MM.1S (cell line): Measurements from ENCODE around the gene CNTROB.

ENCODE experiments used
- DNase-seq: peaks from one replicate; pipeline ENCODE4 v3.0.0-alpha.2; 2015
- H2AFZ ChIP-seq: fragments of 300-600 bp; sonication (generic); 2 replicates; pipeline ENCODE4 v1.6.0; 2016; ENCODE audit warnings: antibody characterized with exemption, low read length
- H3F3A ChIP-seq: fragments of 300-600 bp; sonication (generic); 2 replicates; pipeline ENCODE4 v1.6.1; 2016; ENCODE audit warnings: mild to moderate bottlenecking, antibody characterized with exemption, low read length, moderate library complexity, mixed read lengths; ENCODE audit not compliant: insufficient read depth
- H3K27ac ChIP-seq: fragments of 300-600 bp; sonication (generic); 2 replicates; pipeline ENCODE4 v1.5.1; 2016; ENCODE audit warnings: mild to moderate bottlenecking, low read length
- H3K27me3 ChIP-seq: fragments of 300-600 bp; sonication (generic); replicated peaks from 2 replicates; pipeline ENCODE4 v1.6.0; 2016; ENCODE audit warnings: low read length; ENCODE audit not compliant: insufficient read depth
- H3K36me3 ChIP-seq: fragments of 300-600 bp; sonication (generic); replicated peaks from 2 replicates; pipeline ENCODE4 v1.6.1; 2016; ENCODE audit warnings: mild to moderate bottlenecking, low read length, mixed read lengths; ENCODE audit not compliant: insufficient read depth
- H3K4me1 ChIP-seq: fragments of 300-600 bp; sonication (generic); 2 replicates; pipeline ENCODE4 v1.6.1; 2016; ENCODE audit warnings: low read length, mixed read lengths
- H3K4me2 ChIP-seq: fragments of 300-600 bp; sonication (generic); 2 replicates; pipeline ENCODE4 v1.6.0; 2016; ENCODE audit warnings: low read depth, low read length
- H3K4me3 ChIP-seq: fragments of 300-600 bp; sonication (generic); 2 replicates; pipeline ENCODE4 v1.5.1; 2016; ENCODE audit warnings: low read length, mixed read lengths
- H3K79me2 ChIP-seq: fragments of 300-600 bp; sonication (generic); 2 replicates; pipeline ENCODE4 v1.6.1; 2016; ENCODE audit warnings: mixed run types, low read length, mixed read lengths
- H3K9ac ChIP-seq: fragments of 300-600 bp; sonication (generic); 2 replicates; pipeline ENCODE4 v1.6.1; 2016; ENCODE audit warnings: low read length, mixed read lengths
- H3K9me2 ChIP-seq: fragments of 300-600 bp; sonication (generic); replicated peaks from 2 replicates; pipeline ENCODE4 v1.6.1; 2016; ENCODE audit warnings: mild to moderate bottlenecking, low read length, mixed read lengths; ENCODE audit not compliant: insufficient read depth
- H3K9me3 ChIP-seq: fragments of 300-600 bp; sonication (generic); replicated peaks from 2 replicates; pipeline ENCODE4 v1.6.1; 2016; ENCODE audit warnings: mild to moderate bottlenecking, low read length, mixed read lengths; ENCODE audit not compliant: insufficient read depth
- H4K20me1 ChIP-seq: fragments of 300-600 bp; sonication (generic); 2 replicates; pipeline ENCODE4 v1.6.1; 2016; ENCODE audit warnings: mild to moderate bottlenecking, low read length, moderate library complexity, mixed read lengths; ENCODE audit not compliant: insufficient read depth
- EZH2 ChIP-seq: fragments of 300-600 bp; sonication (generic); optimal IDR thresholded peaks from 2 replicates; pipeline ENCODE3; 2017; ENCODE audit warnings: low read depth, mild to moderate bottlenecking, antibody characterized with exemption, low read length, mixed read lengths
- EZH2phosphoT487 ChIP-seq: fragments of 300-600 bp; sonication (generic); IDR thresholded peaks from 2 replicates; pipeline ENCODE4 v1.6.1; 2018; ENCODE audit warnings: antibody characterized with exemption, low read length
- TF ChIP-seq, protein P1 (sequence below): fragments of 300-600 bp; sonication (generic); IDR thresholded peaks from 2 replicates; pipeline ENCODE4 v1.5.1; 2016; ENCODE audit warnings: antibody characterized with exemption, low read length, mixed read lengths

The CNTROB gene

DNA sequence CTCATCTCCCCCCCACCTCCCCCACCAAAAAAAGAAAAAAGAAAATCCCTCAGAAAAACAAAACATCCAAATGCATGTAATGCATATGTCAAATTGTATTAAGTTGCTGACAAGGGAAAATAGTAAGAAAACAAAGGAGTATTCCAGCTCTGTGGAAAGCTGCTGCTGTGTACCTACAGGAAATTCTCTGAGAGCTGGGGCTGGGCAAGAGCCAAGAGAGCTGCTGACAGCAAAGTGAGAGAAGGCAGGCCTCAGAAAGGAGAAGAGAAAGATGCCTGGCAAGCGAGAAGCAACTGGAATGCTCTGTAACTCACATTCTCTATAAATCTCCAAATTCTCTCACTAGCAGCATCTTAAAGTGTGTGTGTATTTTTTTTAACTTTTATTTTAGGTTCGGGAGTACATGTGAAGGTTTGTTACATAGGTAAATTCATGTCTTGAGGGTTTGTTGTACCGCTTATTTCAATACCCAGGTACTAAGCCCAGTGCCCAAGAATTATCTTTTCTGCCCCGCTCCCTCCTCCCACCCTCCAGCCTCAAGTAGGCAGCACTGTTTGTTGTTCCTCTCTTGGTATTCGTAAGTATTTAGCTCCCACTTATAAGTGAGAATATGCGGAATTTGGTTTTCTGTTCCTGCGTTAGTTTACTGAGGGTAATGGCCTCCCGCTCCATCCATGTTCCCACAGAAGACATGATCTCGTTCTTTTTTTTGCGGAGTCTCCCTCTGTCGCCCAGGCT lies 24.4 kb downstream of the CNTROB start:
- no peaks in the 10 kb centered on the region for H3K36me3 ChIP-seq
- H3F3A ChIP-seq = no peaks in the 10 kb centered on the region
- no peaks in the 10 kb centered on the region for H3K9me2 ChIP-seq
- no peak overlapping the region for H3K27ac ChIP-seq
- TF ChIP-seq, protein P1, sequence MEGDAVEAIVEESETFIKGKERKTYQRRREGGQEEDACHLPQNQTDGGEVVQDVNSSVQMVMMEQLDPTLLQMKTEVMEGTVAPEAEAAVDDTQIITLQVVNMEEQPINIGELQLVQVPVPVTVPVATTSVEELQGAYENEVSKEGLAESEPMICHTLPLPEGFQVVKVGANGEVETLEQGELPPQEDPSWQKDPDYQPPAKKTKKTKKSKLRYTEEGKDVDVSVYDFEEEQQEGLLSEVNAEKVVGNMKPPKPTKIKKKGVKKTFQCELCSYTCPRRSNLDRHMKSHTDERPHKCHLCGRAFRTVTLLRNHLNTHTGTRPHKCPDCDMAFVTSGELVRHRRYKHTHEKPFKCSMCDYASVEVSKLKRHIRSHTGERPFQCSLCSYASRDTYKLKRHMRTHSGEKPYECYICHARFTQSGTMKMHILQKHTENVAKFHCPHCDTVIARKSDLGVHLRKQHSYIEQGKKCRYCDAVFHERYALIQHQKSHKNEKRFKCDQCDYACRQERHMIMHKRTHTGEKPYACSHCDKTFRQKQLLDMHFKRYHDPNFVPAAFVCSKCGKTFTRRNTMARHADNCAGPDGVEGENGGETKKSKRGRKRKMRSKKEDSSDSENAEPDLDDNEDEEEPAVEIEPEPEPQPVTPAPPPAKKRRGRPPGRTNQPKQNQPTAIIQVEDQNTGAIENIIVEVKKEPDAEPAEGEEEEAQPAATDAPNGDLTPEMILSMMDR = no peak
- no peak for TF ChIP-seq EZH2phosphoT487
- TF ChIP-seq EZH2 = no peak
- no peaks in the 10 kb centered on the region for H3K9me3 ChIP-seq
- no peak overlapping the region for H3K9ac ChIP-seq
- H3K4me1 ChIP-seq = peaks cover 5% of the 10 kb centered on the region
- H3K79me2 ChIP-seq = no peaks in the 10 kb centered on the region
- H3K4me3 ChIP-seq = no peak overlapping the region
- H3K4me2 ChIP-seq = no peak overlapping the region
- no peaks in the 10 kb centered on the region for H4K20me1 ChIP-seq
- no peaks in the 10 kb centered on the region; the same call in 1 of the 2 replicates for H3K27me3 ChIP-seq
- DNase-seq = no peak
- no peak overlapping the region for H2AFZ ChIP-seq

DNA sequence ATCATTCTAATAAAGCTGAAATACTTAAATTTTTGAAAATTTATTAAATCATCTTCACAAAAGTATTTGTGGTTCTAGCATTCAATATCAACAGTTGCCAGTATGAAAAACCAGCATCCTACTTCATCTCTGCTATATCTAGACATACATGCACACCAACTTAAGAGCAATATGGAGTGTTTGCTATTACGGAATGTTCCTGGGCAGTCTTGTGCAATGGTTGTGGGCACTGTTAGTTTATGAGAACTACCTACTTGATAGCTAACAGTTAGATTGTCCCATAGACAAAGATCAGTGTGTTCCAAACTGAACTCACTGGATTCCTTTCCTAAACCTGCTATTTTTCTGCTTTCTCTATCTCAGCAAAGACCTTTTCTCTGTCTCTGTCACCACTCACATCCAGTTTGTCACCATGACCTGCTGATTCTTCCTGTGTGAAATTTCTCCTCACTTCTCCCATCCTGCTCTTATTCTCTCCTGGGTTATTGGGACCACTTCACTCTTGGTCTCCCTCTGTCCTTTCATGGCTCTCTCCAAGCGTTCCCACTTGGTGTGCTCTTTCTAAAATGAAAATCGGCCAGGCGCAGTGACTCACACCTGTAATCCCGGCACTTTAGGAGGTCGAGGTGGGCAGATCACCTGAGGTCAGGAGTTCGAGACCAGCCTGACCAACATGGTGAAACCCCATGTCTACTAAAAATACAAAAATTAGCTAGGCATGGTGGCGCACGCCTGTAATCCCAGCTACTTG lies 27.7 kb downstream of the CNTROB start:
- Histone ChIP-seq H2AFZ (no peak overlapping the region), H3F3A (no peaks in the 10 kb centered on the region), H4K20me1 (no peaks in the 10 kb centered on the region), H3K9ac (no peak overlapping the region), H3K79me2 (no peaks in the 10 kb centered on the region), H3K27me3 (no peaks in the 10 kb centered on the region; the same call in 1 of the 2 replicates), H3K4me3 (no peak overlapping the region), H3K4me1 (no peaks in the 10 kb centered on the region), H3K27ac (no peak overlapping the region), H3K9me3 (no peaks in the 10 kb centered on the region), H3K4me2 (no peak overlapping the region), H3K9me2 (no peaks in the 10 kb centered on the region), H3K36me3 (no peaks in the 10 kb centered on the region)
- TF ChIP-seq EZH2phosphoT487 (no peak), EZH2 (no peak)
- TF ChIP-seq, protein P1 = no peak
- DNase-seq = no peak

DNA sequence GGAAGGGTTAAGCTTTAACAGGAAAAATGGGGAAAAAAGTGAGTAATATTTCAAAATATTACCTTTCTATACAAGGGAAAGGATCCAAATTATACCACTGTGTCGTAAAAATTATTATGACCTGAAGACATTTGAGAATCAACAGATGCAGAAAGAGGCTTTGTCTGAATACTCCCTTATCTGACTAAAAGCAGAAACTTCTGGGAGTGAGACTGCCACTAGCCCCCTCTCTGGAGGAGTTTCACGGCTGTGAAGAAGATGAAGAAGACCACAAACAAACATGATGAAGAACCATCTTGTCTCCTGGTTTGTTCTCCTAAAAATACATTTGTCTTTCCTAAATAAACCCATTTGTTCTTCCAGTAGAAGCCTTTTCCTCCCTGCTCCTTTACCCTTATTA lies 29.4 kb downstream of the CNTROB start:
- no peak overlapping the region for H3K9ac ChIP-seq
- no peak for DNase-seq
- no peak overlapping the region for H2AFZ ChIP-seq
- no peaks in the 10 kb centered on the region for H3K4me1 ChIP-seq
- no peak overlapping the region for H3K27ac ChIP-seq
- H4K20me1 ChIP-seq = no peaks in the 10 kb centered on the region
- 0 out of 2 replicates have a peak, but pooled peaks cover 2% of the 10 kb centered on the region for H3F3A ChIP-seq
- H3K4me2 ChIP-seq = no peak overlapping the region
- H3K9me3 ChIP-seq = no peaks in the 10 kb centered on the region
- no peaks in the 10 kb centered on the region for H3K9me2 ChIP-seq
- H3K36me3 ChIP-seq = no peaks in the 10 kb centered on the region
- H3K4me3 ChIP-seq = no peak overlapping the region
- TF ChIP-seq EZH2phosphoT487 = no peak
- TF ChIP-seq EZH2 = no peak
- TF ChIP-seq, protein P1 = no peak
- H3K79me2 ChIP-seq = no peaks in the 10 kb centered on the region
- H3K27me3 ChIP-seq = peaks cover 6% of the 10 kb centered on the region; the same call in 1 of the 2 replicates
